Mucosa of descending colon (tissue), 3 donors: Measurements from ENCODE around the gene GRM1. TPM values are rescaled to one million over a fixed set of nuclear protein-coding genes. Genes with fewer than 3 reads are reported as not detected.

Experiments used
- ATAC-seq: fragments of 200-7000 bp; cut with Tn5 transposase; one replicate; pipeline ENCODE4 v1.9.1; 2020; ENCODE audit warnings: mild to moderate bottlenecking, moderate library complexity
- DNase-seq, 3 donors: peaks; one replicate each; pipeline ENCODE4 v3.0.0-alpha.2; 2020
- H3K36me3 ChIP-seq: fragments of 200-600 bp; one replicate; pipeline ENCODE4 v1.8.0; 2021; ENCODE audit warnings: low read depth, mild to moderate bottlenecking
- H3K4me1 ChIP-seq: fragments of 200-600 bp; one replicate; pipeline ENCODE4 v1.8.0; 2021; ENCODE audit warnings: low read depth, mild to moderate bottlenecking
- H3K4me3 ChIP-seq: fragments of 200-600 bp; one replicate; pipeline ENCODE4 v1.8.0; 2021; ENCODE audit warnings: mild to moderate bottlenecking
- H3K9me3 ChIP-seq: fragments of 200-600 bp; one replicate; pipeline ENCODE4 v1.8.0; 2021; ENCODE audit warnings: mild to moderate bottlenecking
- intact Hi-C, 2 donors: fragments of 100-400 bp; cut with DNase I in 1 of 2; cut with micrococcal nuclease in 1 of 2; formaldehyde crosslinking; loops; one replicate each; pipeline versions ENCODE4 v1.11.0 to v1.11.1; 2022; cut with DNase I, micrococcal nuclease
- total RNA-seq, 3 donors: library from RNA; stranded (reverse); fragmentation: NEBNext Ultra II Directional in 2 of 3; extraction: Animal tissue kit (Norgen Biotek cat#: 25700) in 2 of 3; gene quantifications; one replicate each; pipeline versions ENCODE4 v1.2.1 to v1.2.4, GENCODE V29; 2021 to 2023
- TF ChIP-seq, protein P1 (sequence below): fragments of 200-600 bp; IDR thresholded peaks from one replicate; pipeline ENCODE4 v1.8.0; 2022; ENCODE audit warnings: antibody characterized with exemption, mild to moderate bottlenecking
- donor health status: DM: no; HTN: no; CAD: no; lungs with moderate emphysema.
- donor health status: DM: no; HTN: no; CAD: no.
- donor health status: DM: no; HTN: yes; CAD: no.

Gene GRM1
- total RNA-seq, 3 donors from 2014 or later: 0.13 TPM; not detected in 2

DNA sequence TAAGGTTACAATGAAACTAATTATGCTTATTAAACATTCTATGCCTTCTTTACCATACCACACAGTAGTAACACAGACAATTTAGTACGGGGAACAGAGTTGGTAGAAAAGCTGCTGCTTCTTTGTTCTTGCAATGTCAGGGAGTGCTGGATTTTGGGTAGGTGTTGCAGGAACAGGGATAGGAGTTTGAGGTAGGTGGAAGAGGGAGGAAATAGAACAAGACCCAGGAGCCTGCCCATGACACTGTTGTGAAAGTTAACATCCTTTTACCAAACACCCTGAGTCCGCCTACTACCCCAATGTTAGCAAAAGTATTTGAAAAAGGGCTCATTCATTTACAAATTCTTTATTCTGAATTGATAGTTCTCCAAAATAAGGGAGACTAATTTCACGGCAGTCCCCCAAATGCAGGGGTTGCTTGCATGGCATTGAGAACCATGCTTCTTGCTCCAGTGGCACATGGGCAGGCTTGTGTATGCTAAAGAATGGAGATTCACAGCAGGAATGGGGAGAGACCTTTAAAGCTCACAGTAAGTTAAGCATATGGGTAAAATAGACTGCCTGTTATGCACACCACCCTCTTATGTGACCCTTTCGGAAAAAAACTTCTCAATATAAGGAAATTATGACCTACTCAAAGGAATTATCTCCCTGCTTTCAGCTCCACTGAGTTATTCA is 181.7 kb downstream of the GRM1 start:
- no peaks in the 10 kb centered on the region for H3K36me3 ChIP-seq
- TF ChIP-seq, protein P1, sequence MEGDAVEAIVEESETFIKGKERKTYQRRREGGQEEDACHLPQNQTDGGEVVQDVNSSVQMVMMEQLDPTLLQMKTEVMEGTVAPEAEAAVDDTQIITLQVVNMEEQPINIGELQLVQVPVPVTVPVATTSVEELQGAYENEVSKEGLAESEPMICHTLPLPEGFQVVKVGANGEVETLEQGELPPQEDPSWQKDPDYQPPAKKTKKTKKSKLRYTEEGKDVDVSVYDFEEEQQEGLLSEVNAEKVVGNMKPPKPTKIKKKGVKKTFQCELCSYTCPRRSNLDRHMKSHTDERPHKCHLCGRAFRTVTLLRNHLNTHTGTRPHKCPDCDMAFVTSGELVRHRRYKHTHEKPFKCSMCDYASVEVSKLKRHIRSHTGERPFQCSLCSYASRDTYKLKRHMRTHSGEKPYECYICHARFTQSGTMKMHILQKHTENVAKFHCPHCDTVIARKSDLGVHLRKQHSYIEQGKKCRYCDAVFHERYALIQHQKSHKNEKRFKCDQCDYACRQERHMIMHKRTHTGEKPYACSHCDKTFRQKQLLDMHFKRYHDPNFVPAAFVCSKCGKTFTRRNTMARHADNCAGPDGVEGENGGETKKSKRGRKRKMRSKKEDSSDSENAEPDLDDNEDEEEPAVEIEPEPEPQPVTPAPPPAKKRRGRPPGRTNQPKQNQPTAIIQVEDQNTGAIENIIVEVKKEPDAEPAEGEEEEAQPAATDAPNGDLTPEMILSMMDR: no peak
- intact Hi-C loops: no loop called here
- no peaks in the 10 kb centered on the region for H3K4me1 ChIP-seq
- no peak for ATAC-seq
- H3K4me3 ChIP-seq: no peak overlapping the region
- H3K9me3 ChIP-seq: no peaks in the 10 kb centered on the region
- no peak for DNase-seq

DNA sequence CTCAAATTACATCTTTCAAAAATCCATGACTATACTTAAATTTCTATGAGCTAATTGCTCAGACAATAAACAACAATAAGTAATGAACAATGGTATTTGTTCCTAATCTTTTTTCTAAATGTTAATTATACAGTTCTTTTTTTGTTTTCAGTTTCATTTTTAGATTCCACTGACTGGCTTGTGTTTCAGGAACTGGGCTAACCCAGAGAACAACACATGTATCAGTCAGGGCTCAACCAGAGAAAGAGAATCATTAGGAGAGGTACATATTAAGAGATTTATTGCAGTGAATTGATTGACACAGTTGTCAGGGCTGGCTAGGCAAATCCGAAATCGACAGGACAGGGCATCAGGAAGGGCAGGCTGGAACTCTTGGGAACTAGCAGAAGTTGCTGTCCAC is 182.8 kb downstream of the GRM1 start:
- ATAC-seq (no peak), DNase-seq (no peak)
- intact Hi-C loops: no loop called here
- no peaks in the 10 kb centered on the region for H3K36me3 ChIP-seq
- TF ChIP-seq, protein P1: no peak
- H3K4me1 ChIP-seq: no peaks in the 10 kb centered on the region
- H3K4me3 ChIP-seq: no peak overlapping the region
- no peaks in the 10 kb centered on the region for H3K9me3 ChIP-seq

DNA sequence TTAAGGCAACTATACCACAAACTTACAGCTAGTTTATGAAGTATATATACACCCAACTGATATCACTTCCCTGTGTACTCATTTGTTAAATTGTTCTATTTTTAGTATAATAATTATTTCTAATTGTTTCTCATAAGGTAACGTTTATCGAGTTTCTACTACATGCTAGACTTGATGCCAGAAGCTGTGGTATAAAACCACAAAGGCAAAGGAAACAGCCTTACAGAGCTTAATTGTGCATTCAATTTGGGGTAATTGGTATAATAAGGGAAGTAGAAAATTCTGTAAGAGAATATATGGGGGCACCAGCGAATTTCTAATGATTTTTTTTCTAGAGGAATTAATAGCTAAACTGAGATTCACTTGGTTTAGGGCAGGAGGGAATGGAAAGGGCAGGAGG is 183.9 kb downstream of the GRM1 start:
- H3K4me1 ChIP-seq: no peaks in the 10 kb centered on the region
- no peak overlapping the region for H3K4me3 ChIP-seq
- no peak for DNase-seq
- no peak for ATAC-seq
- intact Hi-C loops: no loop called here
- TF ChIP-seq, protein P1: no peak
- H3K9me3 ChIP-seq: no peaks in the 10 kb centered on the region
- H3K36me3 ChIP-seq: no peaks in the 10 kb centered on the region

DNA sequence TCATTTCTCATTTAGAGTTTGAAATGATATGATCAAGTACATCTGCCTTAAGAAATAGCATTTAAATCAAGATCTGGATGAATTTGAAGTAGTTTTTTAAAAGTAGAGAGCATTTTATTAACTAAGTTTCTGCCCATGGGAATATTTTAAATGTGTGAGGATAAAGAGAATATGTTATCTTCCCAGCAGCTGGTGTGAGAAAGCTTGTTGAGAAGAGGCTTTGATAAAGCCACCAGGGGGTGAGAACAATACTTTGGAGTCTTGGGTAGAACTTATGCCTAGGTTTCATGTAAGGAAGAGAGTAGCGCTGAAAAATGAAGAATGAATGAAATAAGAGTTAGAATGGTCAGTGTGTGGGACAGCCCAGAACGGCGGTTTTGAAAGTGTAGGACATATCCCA is 190.2 kb downstream of the GRM1 start:
- intact Hi-C loops: no loop called here
- Histone ChIP-seq H3K4me3 (no peak overlapping the region), H3K9me3 (no peaks in the 10 kb centered on the region), H3K36me3 (no peaks in the 10 kb centered on the region), H3K4me1 (no peaks in the 10 kb centered on the region)
- TF ChIP-seq, protein P1: no peak
- no peak for ATAC-seq
- no peak for DNase-seq

DNA sequence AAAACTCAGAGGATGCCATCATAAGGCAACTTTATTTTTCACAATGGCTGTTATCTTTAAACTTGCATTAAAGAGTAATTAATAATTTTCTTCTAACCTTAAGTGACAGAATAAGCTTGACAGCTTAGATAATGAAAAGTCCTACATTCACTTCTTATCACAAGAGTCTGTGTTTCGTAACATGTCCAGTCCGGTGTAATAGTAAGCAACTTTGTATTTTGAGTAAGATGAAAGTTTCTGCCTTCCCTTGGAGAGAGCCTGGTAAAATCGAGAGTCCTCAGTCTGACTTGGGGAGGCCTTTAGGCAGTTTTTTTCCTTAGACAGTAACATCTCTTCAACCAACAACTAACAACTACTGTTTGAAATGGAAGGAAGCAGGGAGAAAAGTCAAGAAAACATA is 195.6 kb downstream of the GRM1 start:
- H3K9me3 ChIP-seq: no peaks in the 10 kb centered on the region
- no peaks in the 10 kb centered on the region for H3K4me1 ChIP-seq
- no peak for DNase-seq
- H3K36me3 ChIP-seq: no peaks in the 10 kb centered on the region
- no peak overlapping the region for H3K4me3 ChIP-seq
- TF ChIP-seq, protein P1: no peak
- intact Hi-C loops: no loop called here
- no peak for ATAC-seq

DNA sequence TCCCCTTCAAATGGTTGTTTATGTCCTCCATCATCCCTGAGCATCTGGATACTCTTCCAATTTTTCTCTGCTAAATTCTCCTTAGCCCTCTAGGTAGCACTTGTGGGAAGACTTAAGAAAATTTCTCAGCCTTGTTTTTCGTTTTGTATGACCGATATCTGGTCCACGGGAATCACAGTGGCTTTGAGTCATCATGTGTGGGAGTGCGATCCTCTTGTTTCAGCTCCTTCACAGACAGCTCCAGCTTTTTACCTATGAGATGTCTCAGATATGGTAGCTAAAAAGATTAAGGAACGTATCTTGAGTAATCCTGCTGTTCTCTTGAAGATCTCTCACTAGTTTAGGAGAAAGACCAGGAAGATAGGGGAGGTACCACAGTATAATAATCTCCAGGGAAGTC is 196.1 kb downstream of the GRM1 start:
- no peaks in the 10 kb centered on the region for H3K36me3 ChIP-seq
- H3K9me3 ChIP-seq: no peaks in the 10 kb centered on the region
- no peak overlapping the region for H3K4me3 ChIP-seq
- intact Hi-C loops: no loop called here
- no peaks in the 10 kb centered on the region for H3K4me1 ChIP-seq
- DNase-seq (no peak), ATAC-seq (no peak)
- TF ChIP-seq, protein P1: no peak
